ENCODE results near the gene GAREM1. TPM values are rescaled to one million over a fixed set of nuclear protein-coding genes. Genes with fewer than 3 reads are reported as not detected.

The GAREM1 gene
- total RNA-seq, 1 experiment from 2014 or later, result 1.8 TPM

GRCh38 chr18:32328379-32328778 is 142.3 kb downstream of the GAREM1 start:
- ATAC-seq (no peak), DNase-seq (peak; percentile 9)
- no peak overlapping the region for H3K27ac ChIP-seq (ENCODE audit: low read length)
- no peaks in the 10 kb centered on the region for H3F3A ChIP-seq (ENCODE audit: low read length, unreplicated experiment)
- no TSS peak for BruUV-seq (replicated peaks)
- H3K9ac ChIP-seq (ENCODE audit: low read length), result no peak overlapping the region
- no peaks in the 10 kb centered on the region for H3K27me3 ChIP-seq (ENCODE audit: low read length)
- intact Hi-C loops (cut with micrococcal nuclease), result no loop called here
- no peaks in the 10 kb centered on the region for H4K20me1 ChIP-seq (ENCODE audit: low read length)
- TF ChIP-seq CTCF (conservative IDR thresholded peaks at IDR 0.05; ENCODE audit: low read depth, low read length) (no peak), EZH2 (IDR thresholded peaks at IDR 0.05; ENCODE audit: low read length, unreplicated experiment) (no peak), EZH2phosphoT487 (IDR thresholded peaks at IDR 0.05; ENCODE audit: borderline replicate concordance, low read length) (no peak)
- H2AFZ ChIP-seq (ENCODE audit: low read length), result no peak overlapping the region
- no peak overlapping the region for H3K4me2 ChIP-seq (ENCODE audit: low read length)
- no peaks in the 10 kb centered on the region for H3K36me3 ChIP-seq (ENCODE audit: low read depth, low read length)
- POLR2A ChIA-PET (ENCODE audit: unreplicated experiment), result no interaction called here
- H3K9me2 ChIP-seq (replicated peaks; ENCODE audit: low read length), result no peaks in the 10 kb centered on the region
- no peaks in the 10 kb centered on the region for H3K4me1 ChIP-seq (ENCODE audit: insufficient read depth, low read length)
- no peak overlapping the region for H3K4me3 ChIP-seq (ENCODE audit: low read length)
- CTCF ChIA-PET, result interaction anchor here (0.9 kb wide), 1 partner anchor 142 kb away, joined by 5 read pairs; the partner anchor contains the start of gene GAREM1
- no peaks in the 10 kb centered on the region for H3K9me3 ChIP-seq (ENCODE audit: low read length)
- no peaks in the 10 kb centered on the region for H3K79me2 ChIP-seq (ENCODE audit: low read length)

- Histone ChIP-seq H3K4me2 (ENCODE audit: low read length) (no peak overlapping the region), H4K20me1 (ENCODE audit: low read length) (no peaks in the 10 kb centered on the region), H3K9me2 (replicated peaks; ENCODE audit: low read length) (no peaks in the 10 kb centered on the region), H3K36me3 (ENCODE audit: low read depth, low read length) (no peaks in the 10 kb centered on the region), H2AFZ (ENCODE audit: low read length) (no peak overlapping the region), H3F3A (ENCODE audit: low read length, unreplicated experiment) (no peaks in the 10 kb centered on the region), H3K79me2 (ENCODE audit: low read length) (no peaks in the 10 kb centered on the region), H3K4me1 (ENCODE audit: insufficient read depth, low read length) (no peaks in the 10 kb centered on the region), H3K9me3 (ENCODE audit: low read length) (no peaks in the 10 kb centered on the region), H3K27ac (ENCODE audit: low read length) (no peak overlapping the region), H3K4me3 (ENCODE audit: low read length) (no peak overlapping the region), H3K27me3 (ENCODE audit: low read length) (no peaks in the 10 kb centered on the region), H3K9ac (ENCODE audit: low read length) (no peak overlapping the region)
- ATAC-seq, result no peak
- no TSS peak for BruUV-seq (replicated peaks)
- DNase-seq, result no peak
- ChIA-PET CTCF (no interaction called here), POLR2A (ENCODE audit: unreplicated experiment) (no interaction called here)
- no peak for TF ChIP-seq EZH2phosphoT487 (IDR thresholded peaks at IDR 0.05; ENCODE audit: borderline replicate concordance, low read length)
- no peak for TF ChIP-seq CTCF (conservative IDR thresholded peaks at IDR 0.05; ENCODE audit: low read depth, low read length)
- no peak for TF ChIP-seq EZH2 (IDR thresholded peaks at IDR 0.05; ENCODE audit: low read length, unreplicated experiment)
- intact Hi-C loops (cut with micrococcal nuclease), result no loop called here
These were observed 144.0 kb downstream of the GAREM1 start for GRCh38 chr18:32326450-32327308.

GRCh38 chr18:32324181-32324580 is 146.5 kb downstream of the GAREM1 start:
- intact Hi-C loops (cut with micrococcal nuclease), result no loop called here
- no peak overlapping the region for H2AFZ ChIP-seq (ENCODE audit: low read length)

More at GRCh38 chr18:32324181-32324580, 146.5 kb downstream of the GAREM1 start:
- Histone ChIP-seq H3K36me3 (ENCODE audit: low read depth, low read length) (no peaks in the 10 kb centered on the region), H3K27ac (ENCODE audit: low read length) (no peak overlapping the region), H3F3A (ENCODE audit: low read length, unreplicated experiment) (no peaks in the 10 kb centered on the region), H3K79me2 (ENCODE audit: low read length) (no peaks in the 10 kb centered on the region), H3K4me2 (ENCODE audit: low read length) (no peak overlapping the region), H3K27me3 (ENCODE audit: low read length) (no peaks in the 10 kb centered on the region), H3K9ac (ENCODE audit: low read length) (no peak overlapping the region), H4K20me1 (ENCODE audit: low read length) (no peaks in the 10 kb centered on the region), H3K9me3 (ENCODE audit: low read length) (no peaks in the 10 kb centered on the region), H3K4me3 (ENCODE audit: low read length) (no peak overlapping the region), H3K9me2 (replicated peaks; ENCODE audit: low read length) (no peaks in the 10 kb centered on the region), H3K4me1 (ENCODE audit: insufficient read depth, low read length) (no peaks in the 10 kb centered on the region)
- BruUV-seq (replicated peaks), result no TSS peak
- DNase-seq (no peak), ATAC-seq (no peak)
- ChIA-PET POLR2A (ENCODE audit: unreplicated experiment) (no interaction called here), CTCF (no interaction called here)
- TF ChIP-seq EZH2 (IDR thresholded peaks at IDR 0.05; ENCODE audit: low read length, unreplicated experiment) (no peak), CTCF (conservative IDR thresholded peaks at IDR 0.05; ENCODE audit: low read depth, low read length) (no peak), EZH2phosphoT487 (IDR thresholded peaks at IDR 0.05; ENCODE audit: borderline replicate concordance, low read length) (no peak)
